Endodermal cell (in vitro differentiated cells): ENCODE measurements around the gene SEPTIN8. TPM values are rescaled to one million over a fixed set of nuclear protein-coding genes. Genes with fewer than 3 reads are reported as not detected.
A peak's percentile ranks its signal among the peaks of the same experiment; 100 is the strongest.

Source experiments
- DNase-seq: peaks from one replicate; pipeline ENCODE4 v3.0.0-alpha.2; 2017
- H3K27ac ChIP-seq: 2 replicates; pipeline ENCODE4 v1.5.1; 2013; ENCODE audit warnings: mild to moderate bottlenecking, low read depth, low read length, moderate library complexity
- H3K27me3 ChIP-seq: 2 replicates; pipeline ENCODE4 v1.6.1; 2013; ENCODE audit warnings: mild to moderate bottlenecking, low read length, moderate library complexity; ENCODE audit not compliant: insufficient read depth, control insufficient read depth, poor library complexity, severe bottlenecking
- H3K36me3 ChIP-seq: 2 replicates; pipeline ENCODE4 v1.7.0; 2013; ENCODE audit warnings: mild to moderate bottlenecking, low read length, moderate library complexity; ENCODE audit not compliant: control insufficient read depth, insufficient read depth
- H3K4me1 ChIP-seq: one replicate; pipeline ENCODE4 v1.7.0; 2013; ENCODE audit warnings: low read length; ENCODE audit not compliant: control insufficient read depth, insufficient read depth
- H3K4me3 ChIP-seq: 2 replicates; pipeline ENCODE4 v1.5.1; 2013; ENCODE audit warnings: mild to moderate bottlenecking, low read length, moderate library complexity
- H3K9ac ChIP-seq: 2 replicates; pipeline ENCODE4 v1.6.1; 2013; ENCODE audit warnings: mild to moderate bottlenecking, low read length, moderate library complexity; ENCODE audit not compliant: poor library complexity, severe bottlenecking; ENCODE audit errors: extremely low read depth
- H3K9me3 ChIP-seq: 2 replicates; pipeline ENCODE4 v1.6.1; 2013; ENCODE audit warnings: mild to moderate bottlenecking, low read length, moderate library complexity; ENCODE audit not compliant: control insufficient read depth
- H3K27ac Mint-ChIP-seq: 2 replicates; pipeline ENCODE4 v1.8.0; 2020; ENCODE audit warnings: mixed read lengths
- H3K27me3 Mint-ChIP-seq: 2 replicates; pipeline ENCODE4 v1.8.0; 2021; ENCODE audit warnings: mild to moderate bottlenecking, mixed read lengths; ENCODE audit not compliant: insufficient read depth
- H3K36me3 Mint-ChIP-seq: 2 replicates; pipeline ENCODE4 v1.8.0; 2020; ENCODE audit warnings: low read depth, mixed read lengths
- H3K4me1 Mint-ChIP-seq: 2 replicates; pipeline ENCODE4 v1.8.0; 2020; ENCODE audit warnings: mixed read lengths
- H3K4me3 Mint-ChIP-seq: 2 replicates; pipeline ENCODE4 v1.8.0; 2020; ENCODE audit warnings: mild to moderate bottlenecking, moderate library complexity, mixed read lengths
- H3K9me3 Mint-ChIP-seq: 2 replicates; pipeline ENCODE4 v1.8.0; 2020; ENCODE audit warnings: mild to moderate bottlenecking, mixed read lengths
- WGBS, 2 experiments: methylation state at CpG; one replicate each; pipeline versions ENCODE4 v1.1.5 to v1.1.7; 2013; ENCODE audit warnings: missing lambda C conversion rate in 2 of 2, mixed read lengths in 1 of 2; ENCODE audit not compliant: insufficient coverage in 1 of 2, insufficient read length in 1 of 2; 5-methylcytosine and 5-hydroxymethylcytosine counted together
- total RNA-seq, 2 donors: library from RNA; stranded (reverse); fragmentation: NEBNext Ultra II Directional in 1 of 2; extraction: Animal tissue kit (Norgen Biotek cat#: 25700) in 1 of 2; gene quantifications; 2 replicates in 1 of 2; 3 replicates in 1 of 2; pipeline ENCODE4 v1.2.1, GENCODE V29; 2021
- TF ChIP-seq, protein P1 (sequence below): fragments of 200-600 bp; sonication (generic); conservative IDR thresholded peaks from 2 replicates; pipeline ENCODE4 v1.5.0; 2021; ENCODE audit warnings: antibody characterized with exemption, mild to moderate bottlenecking

SEPTIN8 gene
- total RNA-seq, 2 donors from 2014 or later: 49.0 to 56.7 TPM

DNA sequence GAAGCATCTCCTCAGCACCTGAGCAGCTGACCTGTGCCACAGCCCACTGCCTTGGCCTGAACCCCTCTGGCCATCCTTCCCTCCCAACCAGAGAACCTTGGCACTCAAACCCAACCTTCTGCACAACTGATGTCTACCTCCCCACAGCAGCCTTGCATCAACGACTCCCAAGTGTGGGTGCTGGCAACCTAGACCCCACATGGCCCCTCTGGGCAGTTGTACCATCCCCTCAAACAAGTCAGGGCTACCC, 10.3 kb downstream of the SEPTIN8 start:
- DNase-seq: no peak
- TF ChIP-seq, protein P1, sequence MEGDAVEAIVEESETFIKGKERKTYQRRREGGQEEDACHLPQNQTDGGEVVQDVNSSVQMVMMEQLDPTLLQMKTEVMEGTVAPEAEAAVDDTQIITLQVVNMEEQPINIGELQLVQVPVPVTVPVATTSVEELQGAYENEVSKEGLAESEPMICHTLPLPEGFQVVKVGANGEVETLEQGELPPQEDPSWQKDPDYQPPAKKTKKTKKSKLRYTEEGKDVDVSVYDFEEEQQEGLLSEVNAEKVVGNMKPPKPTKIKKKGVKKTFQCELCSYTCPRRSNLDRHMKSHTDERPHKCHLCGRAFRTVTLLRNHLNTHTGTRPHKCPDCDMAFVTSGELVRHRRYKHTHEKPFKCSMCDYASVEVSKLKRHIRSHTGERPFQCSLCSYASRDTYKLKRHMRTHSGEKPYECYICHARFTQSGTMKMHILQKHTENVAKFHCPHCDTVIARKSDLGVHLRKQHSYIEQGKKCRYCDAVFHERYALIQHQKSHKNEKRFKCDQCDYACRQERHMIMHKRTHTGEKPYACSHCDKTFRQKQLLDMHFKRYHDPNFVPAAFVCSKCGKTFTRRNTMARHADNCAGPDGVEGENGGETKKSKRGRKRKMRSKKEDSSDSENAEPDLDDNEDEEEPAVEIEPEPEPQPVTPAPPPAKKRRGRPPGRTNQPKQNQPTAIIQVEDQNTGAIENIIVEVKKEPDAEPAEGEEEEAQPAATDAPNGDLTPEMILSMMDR: no peak
- Mint-ChIP-seq H3K9me3 (no peaks in the 10 kb centered on the region), H3K36me3 (peaks cover 13% of the 10 kb centered on the region), H3K4me1 (peaks cover 9% of the 10 kb centered on the region), H3K4me3 (no peak overlapping the region), H3K27me3 (no peaks in the 10 kb centered on the region), H3K27ac (no peak overlapping the region)
- H3K4me1 ChIP-seq: peaks cover 6% of the 10 kb centered on the region
- H3K36me3 ChIP-seq: peaks cover 24% of the 10 kb centered on the region
- H3K27ac ChIP-seq: no peak overlapping the region
- H3K9ac ChIP-seq: no peak overlapping the region
- WGBS, 2 experiments: 94% methylated on average over 1 of the region's 1 CpG; no CpG with 5 or more reads in 1 of the 2 experiments
- no peak overlapping the region for H3K4me3 ChIP-seq
- H3K27me3 ChIP-seq: no peaks in the 10 kb centered on the region
- no peaks in the 10 kb centered on the region for H3K9me3 ChIP-seq

DNA sequence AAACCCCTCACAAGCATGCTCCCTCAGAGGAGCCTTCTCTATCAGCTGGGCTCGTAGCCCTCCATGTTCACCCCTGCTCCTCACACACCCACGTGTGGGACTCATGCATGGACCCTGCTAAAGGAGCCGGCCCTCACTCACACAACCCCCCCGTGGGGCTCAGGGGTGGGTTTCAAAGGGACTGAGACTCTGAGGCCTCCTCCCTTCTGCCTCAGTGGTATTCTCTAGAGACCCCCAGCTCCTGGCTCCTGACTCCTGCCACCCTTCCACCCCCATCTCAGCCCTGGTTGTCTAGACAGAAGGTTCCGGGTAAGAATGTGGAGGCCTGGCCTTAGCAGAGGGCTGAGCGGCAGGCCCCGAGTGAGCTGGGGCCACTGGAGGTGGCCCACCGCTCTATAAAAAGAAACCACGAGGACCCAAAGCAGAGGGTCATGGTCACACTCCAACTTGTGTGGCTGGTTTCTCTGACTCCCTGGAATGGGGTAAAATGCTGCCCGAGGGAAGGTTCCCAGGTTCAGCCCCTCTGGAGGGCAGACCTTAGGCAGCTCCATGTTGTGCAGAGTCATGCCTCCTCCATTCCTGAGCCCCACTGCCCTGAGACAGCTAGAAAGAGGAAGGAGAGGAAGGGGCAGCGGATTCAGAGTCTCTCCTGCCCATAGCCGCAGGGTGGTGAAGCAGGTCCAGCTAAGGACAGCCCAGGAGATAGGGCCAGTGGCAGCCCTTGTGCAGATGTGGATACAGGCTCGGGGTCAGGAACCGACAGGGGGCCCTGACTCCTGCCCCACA, 10.8 kb downstream of the SEPTIN8 start:
- Mint-ChIP-seq H3K4me3 (no peak overlapping the region), H3K27me3 (no peaks in the 10 kb centered on the region), H3K9me3 (no peaks in the 10 kb centered on the region), H3K27ac (no peak overlapping the region), H3K36me3 (peaks cover 16% of the 10 kb centered on the region), H3K4me1 (peaks cover 5% of the 10 kb centered on the region)
- H3K4me3 ChIP-seq: no peak overlapping the region
- H3K27me3 ChIP-seq: no peaks in the 10 kb centered on the region
- TF ChIP-seq, protein P1: no peak
- H3K4me1 ChIP-seq: peaks cover 3% of the 10 kb centered on the region
- no peaks in the 10 kb centered on the region for H3K9me3 ChIP-seq
- no peak for DNase-seq
- peaks cover 24% of the 10 kb centered on the region for H3K36me3 ChIP-seq
- H3K27ac ChIP-seq: no peak overlapping the region
- H3K9ac ChIP-seq: no peak overlapping the region
- 92 to 96% methylated on average over 12 to 14 of the region's 14 CpGs for WGBS, 2 experiments

DNA sequence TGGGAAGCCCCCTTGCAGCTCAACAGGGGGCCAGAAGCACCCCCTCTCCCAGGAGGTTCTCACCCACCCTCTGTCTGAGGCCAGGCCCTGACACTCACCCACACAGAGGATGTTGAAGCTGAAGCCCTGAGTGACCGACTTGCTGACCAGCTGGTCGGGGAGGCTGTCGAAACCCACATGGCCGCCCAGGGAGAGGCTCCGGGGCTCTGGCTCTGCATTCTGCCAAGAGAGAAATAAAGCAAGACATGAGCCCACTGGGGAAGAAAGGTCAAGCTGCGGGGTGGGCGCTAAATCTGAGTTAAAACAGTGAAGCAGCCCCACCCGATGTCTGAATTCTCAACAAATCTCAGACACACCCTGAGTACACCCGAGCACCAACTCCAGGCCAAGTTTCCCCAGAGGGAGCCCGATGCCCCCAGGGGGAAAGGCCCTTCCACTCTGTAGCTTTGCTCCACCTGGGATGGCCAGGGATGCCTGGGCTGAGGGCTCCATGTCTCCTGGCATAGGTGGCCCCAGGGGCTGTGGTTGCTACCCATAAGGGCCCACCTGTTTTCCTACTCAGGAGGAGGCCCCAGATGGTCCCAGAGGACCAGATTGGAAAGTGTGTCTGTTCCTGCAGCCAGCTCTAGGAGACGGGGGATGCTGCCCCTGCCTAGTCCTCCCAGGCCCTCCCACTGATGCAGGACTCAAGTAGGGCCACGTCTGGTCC, 11.6 kb downstream of the SEPTIN8 start:
- no peak overlapping the region for H3K27ac ChIP-seq
- Mint-ChIP-seq H3K9me3 (no peaks in the 10 kb centered on the region), H3K27me3 (no peaks in the 10 kb centered on the region), H3K36me3 (peaks cover 22% of the 10 kb centered on the region), H3K27ac (no peak overlapping the region), H3K4me1 (no peaks in the 10 kb centered on the region), H3K4me3 (no peak overlapping the region)
- H3K4me1 ChIP-seq: peaks cover under 1% of the 10 kb centered on the region
- TF ChIP-seq, protein P1: no peak
- H3K4me3 ChIP-seq: no peak overlapping the region
- no peak overlapping the region for H3K9ac ChIP-seq
- 95 to 100% methylated on average over 10 to 12 of the region's 12 CpGs for WGBS, 2 experiments
- H3K36me3 ChIP-seq: peaks cover 24% of the 10 kb centered on the region
- no peaks in the 10 kb centered on the region for H3K27me3 ChIP-seq
- H3K9me3 ChIP-seq: no peaks in the 10 kb centered on the region
- DNase-seq: peak; percentile 37
